ENCODE data around the gene S100P. TPM values are rescaled to one million over a fixed set of nuclear protein-coding genes. Genes with fewer than 3 reads are reported as not detected.

The S100P gene
- total RNA-seq, 1 donor from 2014 or later: not detected

GRCh38 chr4:6688879-6689505 lies 4.7 kb upstream of the S100P start:
- no peaks in the 10 kb centered on the region for H3K36me3 Mint-ChIP-seq
- Histone ChIP-seq H3F3A (ENCODE audit: low read depth) (no peaks in the 10 kb centered on the region), H3K9ac (no peak overlapping the region), H3K4me2 (no peak overlapping the region), H3K27ac (no peak overlapping the region), H3K9me3 (ENCODE audit: low read depth) (no peaks in the 10 kb centered on the region), H2AFZ (replicated peaks) (no peak overlapping the region), H4K20me1 (ENCODE audit: low read depth) (no peaks in the 10 kb centered on the region), H3K79me2 (ENCODE audit: low read depth) (no peaks in the 10 kb centered on the region), H3K36me3 (no peaks in the 10 kb centered on the region), H3K4me1 (no peaks in the 10 kb centered on the region), H3K27me3 (no peaks in the 10 kb centered on the region), H3K4me3 (no peak overlapping the region)
- peak; percentile 31 for DNase-seq (ENCODE audit: low spot score)
- no peak overlapping the region for H3K4me3 Mint-ChIP-seq
- TF ChIP-seq EZH2phosphoT487 (IDR thresholded peaks at IDR 0.05) (no peak), EZH2 (IDR thresholded peaks at IDR 0.05) (no peak), CTCF (IDR thresholded peaks at IDR 0.05) (no peak)
- H3K9me3 Mint-ChIP-seq: peaks cover 13% of the 10 kb centered on the region
- H3K27ac Mint-ChIP-seq: peak overlapping the region; percentile 90
- H3K27me3 Mint-ChIP-seq (ENCODE audit: insufficient read depth, low read depth): peaks cover 10% of the 10 kb centered on the region
- H3K4me1 Mint-ChIP-seq: peaks cover 23% of the 10 kb centered on the region

- DNase-seq (ENCODE audit: low spot score): no peak
Observed at GRCh38 chr4:6689506-6689960, 4.1 kb upstream of the S100P start.

GRCh38 chr4:6692379-6692778 lies 1.3 kb upstream of the S100P start:
- H3K9me3 Mint-ChIP-seq: peaks cover 9% of the 10 kb centered on the region
- Histone ChIP-seq H3K27me3 (no peaks in the 10 kb centered on the region), H3K79me2 (ENCODE audit: low read depth) (no peaks in the 10 kb centered on the region)

More at GRCh38 chr4:6689506-6689960, 4.1 kb upstream of the S100P start:
- no peak overlapping the region for H3K4me3 Mint-ChIP-seq
- no peaks in the 10 kb centered on the region for H3K79me2 ChIP-seq (ENCODE audit: low read depth)
- H3K27ac Mint-ChIP-seq: no peak overlapping the region
- H3K9ac ChIP-seq: no peak overlapping the region
- no peaks in the 10 kb centered on the region for H3K36me3 Mint-ChIP-seq
- H3K9me3 Mint-ChIP-seq: peaks cover 13% of the 10 kb centered on the region
- no peaks in the 10 kb centered on the region for H3K4me1 ChIP-seq
- no peaks in the 10 kb centered on the region for H3K27me3 ChIP-seq
- H3K36me3 ChIP-seq: no peaks in the 10 kb centered on the region
- H2AFZ ChIP-seq (replicated peaks): no peak overlapping the region
- peaks cover 23% of the 10 kb centered on the region for H3K4me1 Mint-ChIP-seq
- H3K27me3 Mint-ChIP-seq (ENCODE audit: insufficient read depth, low read depth): peaks cover 10% of the 10 kb centered on the region
- H3K27ac ChIP-seq: no peak overlapping the region
- no peaks in the 10 kb centered on the region for H4K20me1 ChIP-seq (ENCODE audit: low read depth)
- no peak for TF ChIP-seq CTCF (IDR thresholded peaks at IDR 0.05)
- TF ChIP-seq EZH2phosphoT487 (IDR thresholded peaks at IDR 0.05): no peak
- TF ChIP-seq EZH2 (IDR thresholded peaks at IDR 0.05): no peak
- H3F3A ChIP-seq (ENCODE audit: low read depth): no peaks in the 10 kb centered on the region
- H3K4me3 ChIP-seq: no peak overlapping the region
- no peak overlapping the region for H3K4me2 ChIP-seq
- no peaks in the 10 kb centered on the region for H3K9me3 ChIP-seq (ENCODE audit: low read depth)

More at GRCh38 chr4:6692379-6692778, 1.3 kb upstream of the S100P start:
- no peak for DNase-seq (ENCODE audit: low spot score)
- Histone ChIP-seq H3K4me1 (no peaks in the 10 kb centered on the region), H3K4me3 (no peak overlapping the region), H3K9me3 (ENCODE audit: low read depth) (no peaks in the 10 kb centered on the region), H4K20me1 (ENCODE audit: low read depth) (no peaks in the 10 kb centered on the region), H3K27ac (no peak overlapping the region), H3K4me2 (no peak overlapping the region), H3K36me3 (no peaks in the 10 kb centered on the region), H2AFZ (replicated peaks) (no peak overlapping the region), H3K9ac (no peak overlapping the region), H3F3A (ENCODE audit: low read depth) (no peaks in the 10 kb centered on the region)
- Mint-ChIP-seq H3K4me3 (no peak overlapping the region), H3K4me1 (peaks cover 23% of the 10 kb centered on the region), H3K27ac (no peak overlapping the region), H3K27me3 (ENCODE audit: insufficient read depth, low read depth) (peaks cover 10% of the 10 kb centered on the region), H3K36me3 (peaks cover 3% of the 10 kb centered on the region)
- no peak for TF ChIP-seq EZH2 (IDR thresholded peaks at IDR 0.05)
- no peak for TF ChIP-seq CTCF (IDR thresholded peaks at IDR 0.05)
- TF ChIP-seq EZH2phosphoT487 (IDR thresholded peaks at IDR 0.05): no peak

Data from neural progenitor cell (in vitro differentiated cells).